Measurements from ENCODE around the gene ZNF169.
"Not testable (repeated sequence)": the region's sequence is repeated elsewhere in the genome, so short reads cannot be mapped to it uniquely, and the experiment has no call there.

ZNF169 gene

GRCh38 chr9:94259077-94259862 is at the start of gene ZNF169:
TSS of gene ZNF169 (plus strand) at chr9:94259298. CDS start at chr9:94278813, 19,515 bp downstream.
- FAIRE-seq, result no peak

- no peak for FAIRE-seq
Measured at GRCh38 chr9:94210616-94211603, 48.2 kb upstream of the ZNF169 start.

GRCh38 chr9:94212091-94212490 is 47.0 kb upstream of the ZNF169 start:
- no peak for FAIRE-seq

GRCh38 chr9:94212531-94212930 is 46.6 kb upstream of the ZNF169 start:
- FAIRE-seq, result no peak

GRCh38 chr9:94213511-94214124 is 45.5 kb upstream of the ZNF169 start:
- FAIRE-seq, result peak; percentile 70

GRCh38 chr9:94222870-94223269 is 36.2 kb upstream of the ZNF169 start:
- no peak for FAIRE-seq

GRCh38 chr9:94225413-94225812 is 33.7 kb upstream of the ZNF169 start:
- not testable (repeated sequence) for FAIRE-seq

GRCh38 chr9:94228616-94229015 is 30.5 kb upstream of the ZNF169 start:
- no peak for FAIRE-seq

GRCh38 chr9:94232428-94232827 is 26.7 kb upstream of the ZNF169 start:
- no peak for FAIRE-seq

- FAIRE-seq, result not testable (repeated sequence)
Measured at GRCh38 chr9:94241098-94241497, 18.0 kb upstream of the ZNF169 start.

GRCh38 chr9:94245651-94246050 is 13.4 kb upstream of the ZNF169 start:
- no peak for FAIRE-seq

GRCh38 chr9:94250456-94250855 is 8.6 kb upstream of the ZNF169 start:
- no peak for FAIRE-seq

- no peak for FAIRE-seq
Measured at GRCh38 chr9:94256007-94256406, 3.1 kb upstream of the ZNF169 start.

- FAIRE-seq, result not testable (repeated sequence)
Measured at GRCh38 chr9:94265626-94266402, 6.7 kb downstream of the ZNF169 start.

GRCh38 chr9:94269264-94269663 is 10.2 kb downstream of the ZNF169 start:
- FAIRE-seq, result no peak

- no peak for FAIRE-seq
Measured at GRCh38 chr9:94270009-94270408, 10.9 kb downstream of the ZNF169 start.

GRCh38 chr9:94277029-94277428 is 17.9 kb downstream of the ZNF169 start:
- not testable (repeated sequence) for FAIRE-seq

- no peak for FAIRE-seq
Measured at GRCh38 chr9:94277885-94278536, 18.9 kb downstream of the ZNF169 start.

- no peak for FAIRE-seq
Measured at GRCh38 chr9:94280409-94280989, 21.4 kb downstream of the ZNF169 start.

GRCh38 chr9:94281101-94281500 is 22.0 kb downstream of the ZNF169 start:
- no peak for FAIRE-seq

- no peak for FAIRE-seq
Measured at GRCh38 chr9:94286116-94286515, 27.0 kb downstream of the ZNF169 start.

Data from islet of Langerhans (tissue), 1 donor.